Gastroesophageal sphincter (tissue), 4 donors: Measurements from ENCODE around the gene INHA. TPM values are rescaled to one million over a fixed set of nuclear protein-coding genes. Genes with fewer than 3 reads are reported as not detected.

ENCODE experiments used
- ATAC-seq: fragments of 150-250 bp; one replicate; pipeline ENCODE4 v1.9.1; 2016; ENCODE audit warnings: mild to moderate bottlenecking, moderate library complexity
- H3K27ac ChIP-seq, 4 donors: fragments of 200-600 bp; sonication (generic) in 3 of 4; 1 replicate in 3 of 4; 2 replicates in 1 of 4; pipeline ENCODE4 v1.5.1; 2016 to 2019
- H3K27me3 ChIP-seq: fragments of 200-600 bp; sonication (generic); one replicate; pipeline ENCODE4 v1.5.1; 2019
- H3K36me3 ChIP-seq, 2 donors: fragments of 200-600 bp; sonication (generic); one replicate each; pipeline ENCODE4 v1.5.1; 2019; ENCODE audit warnings: control low read depth in 1 of 2
- H3K4me1 ChIP-seq, 3 donors: fragments of 200-600 bp; sonication (generic); 1 replicate in 2 of 3; 2 replicates in 1 of 3; pipeline ENCODE4 v1.5.1; 2016 to 2019; ENCODE audit warnings: control low read depth in 2 of 3
- H3K4me3 ChIP-seq, 2 donors: fragments of 200-600 bp; sonication (generic); one replicate each; pipeline ENCODE4 v1.5.1; 2019; ENCODE audit warnings: mild to moderate bottlenecking in 1 of 2, moderate library complexity in 1 of 2
- H3K9me3 ChIP-seq, 3 donors: fragments of 200-600 bp; sonication (generic); one replicate each; pipeline ENCODE4 v1.5.1; 2017 to 2019; ENCODE audit warnings: control low read depth in 2 of 3
- CTCF ChIP-seq, 4 experiments: fragments of 200-600 bp in 2 of 4; fragments of 450-650 bp in 2 of 4; sonication (generic) in 1 of 4; IDR thresholded peaks; one replicate each; pipeline ENCODE4 v1.5.1; 2017 to 2019; ENCODE audit warnings: antibody characterized with exemption in 4 of 4, mild to moderate bottlenecking in 2 of 4, moderate library complexity in 2 of 4
- EP300 ChIP-seq: sonication (generic); formaldehyde crosslinking; IDR thresholded peaks from one replicate; pipeline ENCODE4 v1.6.1; 2017; ENCODE audit warnings: antibody characterized with exemption, mild to moderate bottlenecking
- POLR2A ChIP-seq, 2 donors: fragments of 450-650 bp; IDR thresholded peaks; one replicate each; pipeline ENCODE4 v1.6.1; 2017; ENCODE audit warnings: antibody characterized with exemption in 2 of 2, mild to moderate bottlenecking in 2 of 2, moderate library complexity in 1 of 2
- POLR2AphosphoS5 ChIP-seq: sonication (generic); formaldehyde crosslinking; IDR thresholded peaks from one replicate; pipeline ENCODE4 v1.6.1; 2017; ENCODE audit warnings: antibody characterized with exemption
- WGBS, 2 donors: methylation state at CpG; one replicate each; pipeline ENCODE4 v1.1.5; 2018; ENCODE audit warnings: low coverage in 1 of 2; 5-methylcytosine and 5-hydroxymethylcytosine counted together
- total RNA-seq, 4 donors: library from RNA; depleted of rRNA; stranded (reverse); fragments of >200 nt; gene quantifications; one replicate each; pipeline ENCODE4 v1.1.0, GENCODE V29; 2016

The INHA gene
- total RNA-seq, 4 donors from 2014 or later = 1.8 to 4.4 TPM; not detected in 2

DNA sequence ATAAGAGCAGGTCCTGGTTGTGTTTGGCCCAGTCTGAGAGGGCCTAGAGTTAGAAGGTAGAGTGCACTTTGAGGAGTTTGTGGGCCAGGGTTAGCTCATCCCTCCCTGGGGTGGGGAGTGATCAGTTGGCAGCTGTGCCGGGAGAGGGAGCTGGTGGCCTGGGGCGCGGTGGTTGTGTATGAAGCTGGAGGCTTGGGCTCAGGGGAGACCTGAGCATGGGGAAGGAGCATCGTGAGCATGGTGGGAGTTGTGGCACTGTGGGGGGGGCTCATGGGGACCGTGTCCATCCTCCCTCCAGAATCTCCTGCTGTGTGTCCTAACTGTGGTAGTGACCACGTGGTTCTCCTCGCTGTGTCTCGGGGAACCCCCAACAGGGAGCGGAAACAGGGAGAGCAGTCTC, 39.2 kb downstream of the INHA start:
- WGBS, 2 donors = 76% methylated on average over 4 of the region's 9 CpGs; no CpG with 5 or more reads in 1 of the 2 donors
- no peak overlapping the region for H3K27ac ChIP-seq
- no peak overlapping the region for H3K4me3 ChIP-seq
- no peak for ATAC-seq
- TF ChIP-seq EP300 (no peak), CTCF (IDR thresholded peaks at IDR 0.05) (no peak), POLR2AphosphoS5 (no peak), POLR2A (IDR thresholded peaks at IDR 0.05) (no peak)
- peaks cover 0 to 94% of the 10 kb centered on the region in 2 donors for H3K36me3 ChIP-seq
- no peaks in the 10 kb centered on the region for H3K27me3 ChIP-seq
- H3K4me1 ChIP-seq = peaks cover 0 to 21% (median 0%) of the 10 kb centered on the region in 3 donors
- no peaks in the 10 kb centered on the region for H3K9me3 ChIP-seq

DNA sequence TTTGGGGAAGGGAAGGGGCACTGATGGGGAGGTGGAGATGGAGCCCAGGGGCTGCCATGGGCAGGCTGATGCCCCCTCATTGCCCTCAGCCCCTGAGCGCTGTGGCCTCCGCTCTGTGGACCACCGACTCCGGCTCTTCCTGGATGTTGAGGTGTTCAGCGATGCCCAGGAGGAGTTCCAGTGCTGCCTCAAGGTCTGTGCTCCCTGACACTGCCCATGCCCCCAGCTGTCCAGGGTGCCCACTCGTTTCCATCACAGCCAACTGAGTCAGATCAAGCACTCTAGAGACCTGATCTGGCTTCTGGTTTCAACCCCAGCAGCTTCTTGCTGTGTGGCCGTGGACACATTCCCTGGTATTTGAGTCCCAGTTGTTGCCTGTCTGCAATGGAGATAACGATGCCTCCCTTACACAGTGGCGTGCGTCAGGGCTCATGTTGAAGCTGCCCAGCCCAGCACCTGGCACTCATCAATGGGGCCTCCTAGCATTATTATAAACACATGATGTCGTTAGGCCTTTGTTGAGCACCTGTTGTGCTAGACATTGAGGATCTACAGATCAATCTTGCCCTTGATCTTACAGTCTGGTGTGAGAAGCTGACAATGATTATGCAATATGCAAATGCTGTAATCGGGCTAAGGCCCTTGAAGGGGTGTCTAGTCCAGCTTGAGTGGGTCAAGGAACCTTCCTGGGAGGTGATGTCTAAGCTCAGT, 39.9 kb downstream of the INHA start:
- no peak overlapping the region for H3K4me3 ChIP-seq
- TF ChIP-seq POLR2AphosphoS5 (no peak), POLR2A (IDR thresholded peaks at IDR 0.05) (no peak), EP300 (no peak), CTCF (IDR thresholded peaks at IDR 0.05) (no peak)
- no peak overlapping the region for H3K27ac ChIP-seq
- H3K9me3 ChIP-seq = no peaks in the 10 kb centered on the region
- peaks cover 0 to 92% of the 10 kb centered on the region in 2 donors for H3K36me3 ChIP-seq
- 50 to 88% methylated on average over 1 to 4 of the region's 12 CpGs for WGBS, 2 donors
- ATAC-seq = no peak
- H3K27me3 ChIP-seq = no peaks in the 10 kb centered on the region
- H3K4me1 ChIP-seq = peaks cover 0 to 21% (median 0%) of the 10 kb centered on the region in 3 donors

DNA sequence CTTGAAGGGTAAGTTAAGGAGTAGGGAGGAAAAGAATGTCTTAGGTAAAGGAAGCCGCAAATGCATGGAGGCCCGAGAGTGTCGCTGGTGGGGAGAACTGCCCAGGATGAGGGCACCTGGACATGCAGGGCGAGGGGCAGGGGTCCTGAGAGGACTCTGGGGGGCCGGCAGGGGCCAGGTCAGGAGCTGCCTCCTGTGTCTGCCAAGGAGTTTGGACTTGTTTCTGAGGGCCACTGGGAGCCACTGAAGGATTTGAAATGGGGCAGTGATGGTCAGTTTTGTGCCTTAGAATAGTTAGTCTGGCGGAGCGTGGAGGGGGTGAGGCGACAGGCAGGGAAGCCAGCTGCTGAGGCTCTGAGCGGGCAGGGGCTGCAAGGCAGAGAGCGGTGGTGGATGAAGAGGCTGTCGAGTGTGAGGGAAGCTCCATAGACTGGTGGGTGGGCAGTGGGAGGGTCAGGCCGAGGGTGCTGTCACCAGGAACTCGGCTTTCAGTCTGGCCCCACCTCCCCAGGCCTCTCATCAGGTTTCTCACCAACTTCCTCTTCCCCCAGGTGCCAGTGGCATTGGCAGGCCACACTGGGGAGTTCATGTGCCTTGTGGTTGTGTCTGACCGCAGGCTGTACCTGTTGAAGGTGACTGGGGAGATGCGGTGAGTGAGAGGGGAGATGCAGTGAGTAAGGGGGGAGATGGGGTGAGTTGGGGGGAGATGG, 40.6 kb downstream of the INHA start:
- Histone ChIP-seq H3K27ac (no peak overlapping the region), H3K9me3 (no peaks in the 10 kb centered on the region), H3K36me3 (peaks cover 0 to 85% of the 10 kb centered on the region in 2 donors), H3K4me3 (no peak overlapping the region), H3K27me3 (no peaks in the 10 kb centered on the region), H3K4me1 (peaks cover 0 to 21% (median 0%) of the 10 kb centered on the region in 3 donors)
- ATAC-seq = no peak
- WGBS, 2 donors = 78 to 79% methylated on average over 7 of the region's 15 CpGs
- TF ChIP-seq POLR2AphosphoS5 (no peak), EP300 (no peak), CTCF (IDR thresholded peaks at IDR 0.05) (no peak), POLR2A (IDR thresholded peaks at IDR 0.05) (no peak)

- Histone ChIP-seq H3K4me3 (no peak overlapping the region), H3K9me3 (no peaks in the 10 kb centered on the region), H3K36me3 (peaks cover 0 to 76% of the 10 kb centered on the region in 2 donors), H3K27ac (no peak overlapping the region), H3K4me1 (peaks cover 0 to 18% (median 0%) of the 10 kb centered on the region in 3 donors), H3K27me3 (no peaks in the 10 kb centered on the region)
- 85 to 100% methylated on average over 1 to 3 of the region's 11 CpGs for WGBS, 2 donors
- no peak for TF ChIP-seq POLR2A (IDR thresholded peaks at IDR 0.05)
- TF ChIP-seq EP300 = no peak
- TF ChIP-seq POLR2AphosphoS5 = no peak
- TF ChIP-seq CTCF (IDR thresholded peaks at IDR 0.05) = no peak
- no peak for ATAC-seq
Observed at GRCh38 chr2:219613461-219614070, 41.5 kb downstream of the INHA start.
